ENCODE data around the gene RAB11FIP4. TPM values are rescaled to one million over a fixed set of nuclear protein-coding genes. Genes with fewer than 3 reads are reported as not detected.

Gene RAB11FIP4
- total and polyA plus RNA-seq, 8 donors: 6.5 to 42.7 (median 24.5) TPM

DNA sequence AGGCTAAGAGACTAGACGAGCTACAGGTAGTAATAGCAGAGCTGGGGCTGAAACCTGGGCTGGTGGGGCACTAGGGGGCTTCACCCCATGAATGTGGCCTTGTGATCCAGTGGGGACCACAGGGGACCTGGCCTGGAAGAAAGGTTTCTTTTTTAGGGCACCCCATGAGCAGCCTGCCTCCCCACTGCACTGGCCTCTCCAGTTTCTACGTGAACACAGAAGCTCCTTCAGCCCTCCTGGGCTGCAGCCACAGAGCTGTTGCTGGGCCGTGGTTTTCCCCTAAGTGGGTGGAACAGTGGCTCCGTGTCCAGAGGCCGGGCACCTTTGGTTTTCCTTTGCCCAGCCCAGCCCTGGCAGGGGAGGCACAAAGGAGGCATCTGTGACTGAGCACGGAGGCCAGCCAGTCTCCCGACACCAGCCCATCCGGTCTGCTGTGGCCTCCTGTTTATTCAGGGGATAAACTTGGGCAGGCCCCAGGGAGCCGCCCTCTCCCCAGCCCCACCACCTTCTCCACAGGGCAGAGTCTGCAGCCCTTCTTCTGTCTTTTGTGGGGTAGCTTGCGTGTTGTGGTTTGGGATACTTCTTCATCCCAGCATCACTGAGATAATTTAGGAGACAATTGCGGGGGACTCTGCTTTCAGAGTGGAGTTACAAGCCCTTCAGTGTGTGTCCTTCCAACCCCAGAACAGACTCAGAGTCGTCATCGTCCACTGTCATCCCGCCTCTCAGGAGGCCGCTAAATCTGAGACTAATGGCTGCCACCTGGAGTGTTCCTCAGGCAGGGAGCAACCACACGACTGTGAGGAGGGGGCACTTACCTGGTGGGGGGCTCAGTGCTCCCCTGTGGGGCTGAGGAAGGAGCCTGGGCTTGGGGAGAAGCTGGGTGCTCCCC, 85.3 kb downstream of the RAB11FIP4 start:
- Histone ChIP-seq H3K4me1 (peaks cover 11 to 36% (median 31%) of the 10 kb centered on the region in 3 donors), H3K27ac (peak overlapping the region in 2 of 4 donors; percentile 51 to 52), H3K27me3 (no peaks in the 10 kb centered on the region), H3K36me3 (no peaks in the 10 kb centered on the region), H3K9me3 (no peaks in the 10 kb centered on the region), H3K4me3 (no peak overlapping the region)
- no peak for FAIRE-seq
- intact Hi-C loops (cut with DNase I): no loop called here
- WGBS, 2 donors: 48 to 51% methylated on average over 16 of the region's 16 CpGs
- peak in 3 of 6 donors; percentile 38 to 63 (median 51) for DNase-seq
- TF ChIP-seq, protein P1, sequence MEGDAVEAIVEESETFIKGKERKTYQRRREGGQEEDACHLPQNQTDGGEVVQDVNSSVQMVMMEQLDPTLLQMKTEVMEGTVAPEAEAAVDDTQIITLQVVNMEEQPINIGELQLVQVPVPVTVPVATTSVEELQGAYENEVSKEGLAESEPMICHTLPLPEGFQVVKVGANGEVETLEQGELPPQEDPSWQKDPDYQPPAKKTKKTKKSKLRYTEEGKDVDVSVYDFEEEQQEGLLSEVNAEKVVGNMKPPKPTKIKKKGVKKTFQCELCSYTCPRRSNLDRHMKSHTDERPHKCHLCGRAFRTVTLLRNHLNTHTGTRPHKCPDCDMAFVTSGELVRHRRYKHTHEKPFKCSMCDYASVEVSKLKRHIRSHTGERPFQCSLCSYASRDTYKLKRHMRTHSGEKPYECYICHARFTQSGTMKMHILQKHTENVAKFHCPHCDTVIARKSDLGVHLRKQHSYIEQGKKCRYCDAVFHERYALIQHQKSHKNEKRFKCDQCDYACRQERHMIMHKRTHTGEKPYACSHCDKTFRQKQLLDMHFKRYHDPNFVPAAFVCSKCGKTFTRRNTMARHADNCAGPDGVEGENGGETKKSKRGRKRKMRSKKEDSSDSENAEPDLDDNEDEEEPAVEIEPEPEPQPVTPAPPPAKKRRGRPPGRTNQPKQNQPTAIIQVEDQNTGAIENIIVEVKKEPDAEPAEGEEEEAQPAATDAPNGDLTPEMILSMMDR (IDR thresholded peaks at IDR 0.05): no peak
- peak; percentile 10 to 32 (median 26) for ATAC-seq

DNA sequence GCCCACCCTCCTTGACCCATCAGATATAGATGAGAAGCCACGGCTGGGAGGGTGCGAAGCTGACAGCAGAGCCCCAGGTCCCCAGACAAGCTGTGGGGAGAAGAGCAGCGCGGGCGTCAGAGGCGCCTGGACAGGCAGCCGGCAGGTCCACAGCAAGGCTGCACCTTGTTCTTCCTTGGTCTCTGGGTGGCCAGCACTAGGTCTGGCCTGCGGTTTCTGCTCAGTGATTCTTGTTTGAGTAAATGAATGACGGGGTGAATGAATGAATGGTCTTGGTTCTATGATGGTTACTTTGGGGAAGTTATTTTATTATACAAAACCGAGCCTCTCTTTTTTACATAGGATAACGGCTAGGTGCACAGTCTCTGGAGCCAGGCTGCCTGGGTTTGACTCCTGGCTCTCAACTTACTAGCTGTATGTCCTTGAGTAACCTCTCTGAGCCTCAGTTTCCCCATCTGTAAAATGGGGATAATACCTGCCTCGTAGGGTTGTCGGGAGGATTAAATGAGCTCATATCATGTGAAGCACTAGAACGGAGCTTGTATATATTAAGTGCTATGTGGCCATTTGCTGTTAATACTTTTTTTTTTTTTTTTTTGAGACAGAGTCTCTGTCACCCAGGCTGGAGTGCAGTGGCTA, 86.1 kb downstream of the RAB11FIP4 start:
- H3K9me3 ChIP-seq: no peaks in the 10 kb centered on the region
- DNase-seq (peak in 1 of 6 donors; percentile 6), ATAC-seq (no peak), FAIRE-seq (no peak)
- H3K27ac ChIP-seq: peak overlapping the region; percentile 48 to 73 (median 60)
- no peak overlapping the region for H3K4me3 ChIP-seq
- TF ChIP-seq, protein P1 (IDR thresholded peaks at IDR 0.05): no peak
- no peaks in the 10 kb centered on the region for H3K36me3 ChIP-seq
- intact Hi-C loops (cut with DNase I): no loop called here
- no peaks in the 10 kb centered on the region for H3K27me3 ChIP-seq
- 83 to 84% methylated on average over 14 of the region's 14 CpGs for WGBS, 2 donors
- H3K4me1 ChIP-seq: peaks cover 11 to 36% (median 31%) of the 10 kb centered on the region in 3 donors

DNA sequence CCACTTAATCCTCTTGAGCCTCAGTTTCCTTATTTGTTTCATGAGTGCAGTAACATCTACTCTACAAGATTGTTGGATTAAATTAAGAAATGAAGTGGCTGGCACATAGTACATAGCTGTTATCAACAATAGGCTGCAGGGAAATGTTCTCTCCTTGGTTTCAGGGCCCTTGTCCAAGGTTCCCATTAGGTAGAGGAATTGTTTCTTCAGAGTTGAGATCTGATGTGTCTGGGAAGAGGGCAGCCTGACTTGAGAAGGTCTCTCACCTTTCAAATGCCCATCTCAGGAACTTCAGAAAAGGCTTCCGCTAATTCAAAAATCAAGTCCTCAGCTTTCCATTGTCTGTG, 87.6 kb downstream of the RAB11FIP4 start:
- peaks cover 11 to 36% (median 35%) of the 10 kb centered on the region in 3 donors for H3K4me1 ChIP-seq
- 96 to 97% methylated on average over 1 of the region's 1 CpG for WGBS, 2 donors
- peak in 2 of 4 donors; percentile 22 to 51 for ATAC-seq
- H3K27ac ChIP-seq: peak overlapping the region; percentile 48 to 73 (median 60)
- no peak for DNase-seq
- H3K9me3 ChIP-seq: no peaks in the 10 kb centered on the region
- H3K36me3 ChIP-seq: no peaks in the 10 kb centered on the region
- no peaks in the 10 kb centered on the region for H3K27me3 ChIP-seq
- FAIRE-seq: no peak
- TF ChIP-seq, protein P1 (IDR thresholded peaks at IDR 0.05): no peak
- intact Hi-C loops (cut with DNase I): no loop called here
- H3K4me3 ChIP-seq: no peak overlapping the region

DNA sequence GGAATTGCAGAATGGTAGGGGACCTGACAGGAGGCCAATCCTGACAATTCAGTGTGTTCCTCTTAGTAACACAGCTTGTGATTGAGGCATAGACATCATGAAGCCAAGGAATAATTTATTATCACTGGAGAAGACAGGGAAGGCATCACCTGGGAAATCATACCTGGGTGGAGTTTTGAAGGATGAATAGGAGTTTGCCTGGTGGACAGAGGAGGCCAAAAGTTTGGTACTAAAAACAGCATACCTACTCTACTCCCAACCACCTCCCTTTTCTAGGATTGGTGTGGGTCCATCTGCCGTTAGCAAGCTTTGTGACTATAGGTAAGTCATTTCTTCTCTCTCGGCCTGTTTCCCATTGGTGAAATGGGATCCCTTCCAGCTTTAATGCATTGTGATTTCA, 88.0 kb downstream of the RAB11FIP4 start:
- Histone ChIP-seq H3K27ac (peak overlapping the region in 3 of 4 donors; percentile 49 to 73 (median 72)), H3K27me3 (no peaks in the 10 kb centered on the region), H3K4me3 (no peak overlapping the region), H3K36me3 (no peaks in the 10 kb centered on the region), H3K9me3 (no peaks in the 10 kb centered on the region), H3K4me1 (peaks cover 11 to 35% (median 34%) of the 10 kb centered on the region in 3 donors)
- intact Hi-C loops (cut with DNase I): no loop called here
- TF ChIP-seq, protein P1 (IDR thresholded peaks at IDR 0.05): no peak
- FAIRE-seq: no peak
- DNase-seq: no peak
- WGBS, 2 donors: 96% methylated on average over 2 of the region's 2 CpGs
- ATAC-seq: no peak

Measured in pancreas (tissue), 10 donors.